GM18867 (cell line): Measurements from ENCODE around the gene PLOD3.

Experiments used
- ATAC-seq: cut with Tn5 transposase; IDR thresholded peaks from one replicate; pipeline ENCODE4 v1.9.1; 2021; ENCODE audit warnings: mild to moderate bottlenecking, moderate library complexity; ENCODE audit not compliant: unreplicated experiment

The PLOD3 gene

DNA sequence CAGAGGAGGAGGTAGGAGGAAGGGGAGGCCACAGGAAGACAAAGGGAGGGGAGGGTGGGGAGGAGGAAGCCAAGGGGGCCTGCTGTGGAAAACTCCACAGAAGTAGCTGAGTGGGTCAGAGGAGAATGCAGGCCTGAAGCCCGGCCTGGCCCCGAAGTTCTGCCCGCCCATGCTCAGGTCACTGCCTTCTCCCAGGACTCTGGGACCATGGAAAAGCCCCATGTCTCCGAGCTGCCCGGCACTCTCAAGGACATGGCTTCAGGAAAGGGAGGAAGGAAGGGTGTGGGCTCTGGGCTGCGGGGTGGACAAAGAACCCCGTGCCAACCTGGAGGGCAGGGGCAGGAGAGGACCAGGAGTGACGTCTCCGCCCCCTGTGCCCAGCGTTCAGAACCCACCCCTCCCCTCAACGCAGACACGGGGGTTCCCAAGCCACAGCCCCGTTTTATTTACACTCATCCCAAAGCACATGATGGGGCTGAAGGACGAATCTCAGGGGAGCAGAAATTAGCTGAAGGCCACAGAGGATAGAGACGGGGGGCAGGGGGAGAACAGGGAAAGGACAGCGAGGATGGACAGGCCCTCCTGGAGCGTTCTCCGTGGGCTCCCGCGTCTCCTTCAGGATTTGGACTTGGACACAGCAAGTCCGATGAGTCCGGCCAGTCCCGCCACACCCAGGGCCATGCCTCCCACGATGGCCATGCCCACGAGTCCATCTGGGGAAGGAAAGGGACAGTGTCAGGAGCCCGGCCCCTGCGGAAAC, 22.0 kb upstream of the PLOD3 start:
- ATAC-seq, result no peak

DNA sequence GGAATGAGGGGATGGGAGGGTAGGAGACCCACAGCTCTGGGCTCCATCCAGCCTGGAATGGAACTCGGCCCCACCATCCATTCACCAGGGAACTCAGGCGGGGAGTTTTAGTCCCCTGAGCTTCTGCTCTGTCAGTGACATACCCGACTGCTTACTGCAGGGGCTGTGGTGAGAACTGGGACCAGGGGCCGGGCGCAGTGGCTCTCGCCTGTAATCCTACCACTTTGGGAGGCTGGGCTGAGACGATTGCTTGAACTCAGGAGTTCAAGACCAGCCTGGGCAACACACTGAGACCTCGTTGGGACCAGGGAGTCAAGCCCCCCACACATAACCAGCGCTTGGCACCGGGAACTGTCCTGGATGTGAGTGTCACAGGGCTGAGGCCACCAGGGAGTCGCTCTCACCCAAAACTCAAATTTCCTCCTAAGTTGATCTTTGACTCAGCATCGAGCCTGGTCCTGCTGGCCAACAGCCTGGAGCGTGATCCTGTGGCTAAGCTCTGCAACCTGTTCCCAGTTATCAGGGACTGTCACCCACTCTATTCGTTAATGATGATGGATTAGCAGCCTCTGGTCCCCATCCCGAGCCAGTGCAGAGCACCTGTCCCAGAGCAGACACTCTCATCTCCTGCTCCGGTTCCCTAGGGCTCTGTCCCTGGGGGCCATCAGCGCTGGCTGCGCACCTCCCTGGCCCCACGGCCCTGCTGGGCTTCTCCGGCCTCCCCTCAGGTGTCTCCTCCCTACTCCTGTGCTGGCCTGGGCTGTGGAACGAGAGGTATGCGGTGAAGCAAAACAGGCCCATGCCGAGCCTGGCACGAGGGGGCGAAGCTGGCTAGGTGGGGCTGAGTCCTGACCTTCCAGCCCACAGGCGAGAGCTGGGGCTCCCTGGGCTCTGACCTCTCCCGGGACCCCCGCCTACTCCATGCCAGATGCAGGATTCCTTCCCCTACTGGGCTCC, 21.1 kb upstream of the PLOD3 start:
- no peak for ATAC-seq

DNA sequence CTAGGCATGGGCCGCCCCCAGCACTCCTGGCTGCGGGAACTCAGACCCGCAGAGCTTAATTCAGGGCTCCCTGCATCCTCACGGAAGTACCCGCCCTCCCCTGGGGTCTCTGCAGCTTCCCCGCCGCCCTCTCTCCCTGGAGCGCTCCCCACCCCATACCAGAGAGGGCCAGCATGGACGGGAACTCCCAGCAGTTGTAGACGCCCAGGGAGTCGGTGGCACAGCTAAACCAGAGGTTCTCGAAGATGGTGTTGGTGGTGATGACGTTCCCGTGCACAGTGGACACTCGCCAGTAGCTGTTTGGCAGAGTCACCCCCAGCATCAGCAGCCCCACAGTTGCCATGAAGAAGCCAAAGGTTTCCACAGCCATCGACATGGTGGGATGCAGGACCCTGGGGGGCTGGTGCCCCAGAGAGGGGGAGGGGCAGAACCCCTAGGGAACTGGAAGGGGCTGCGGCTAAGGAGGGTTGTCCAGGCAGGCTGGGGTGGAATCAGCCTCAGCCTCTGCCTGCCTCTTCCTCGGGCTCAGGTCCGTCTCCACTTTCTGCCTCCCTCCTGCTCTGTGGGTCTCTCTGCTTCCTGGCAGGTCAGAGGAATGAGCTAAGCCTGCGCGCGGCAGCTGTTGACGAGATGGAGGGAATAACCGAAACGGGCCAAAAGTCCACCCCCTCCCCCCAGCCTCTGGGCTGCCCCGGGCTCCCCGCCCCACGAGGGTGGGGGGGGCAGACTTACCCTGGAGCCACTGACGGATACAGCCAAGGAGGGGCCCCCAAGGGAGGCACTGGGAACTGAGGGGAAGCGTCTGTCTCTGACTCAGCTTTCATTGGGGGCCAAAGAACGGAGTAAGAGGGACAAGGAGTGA, 20.1 kb upstream of the PLOD3 start, which contains the start of gene CLDN15:
TSS of gene CLDN15 (minus strand) at position 597 of the 862 bp plus-strand sequence. CDS start at position 376, 221 bp downstream.
- ATAC-seq, result no peak

DNA sequence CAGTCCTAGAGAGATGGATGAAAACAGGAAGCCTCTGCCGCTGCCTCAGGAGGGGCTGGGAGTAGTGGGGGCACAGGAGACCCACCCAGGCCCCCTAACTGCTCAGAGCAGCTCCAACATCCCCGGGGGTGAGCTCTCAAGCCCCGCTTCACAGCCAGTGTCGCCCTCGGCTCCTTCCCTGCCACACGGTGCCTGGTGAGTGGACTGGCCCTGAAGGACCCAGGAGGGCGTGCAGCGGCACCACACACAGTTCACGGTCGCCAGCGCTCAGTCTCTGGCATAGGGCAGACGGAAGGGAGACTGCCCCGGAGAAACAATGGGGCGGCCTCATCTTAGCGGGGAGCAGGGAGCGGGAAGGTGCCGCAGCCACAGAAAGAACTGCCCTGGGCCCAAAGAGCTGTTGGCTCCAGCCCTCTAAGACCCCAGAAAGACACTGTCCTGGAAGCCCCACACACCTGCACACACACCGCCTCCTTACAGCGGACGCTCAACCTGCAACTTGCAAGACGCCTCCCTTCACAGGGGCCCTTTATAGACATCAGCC, 19.0 kb upstream of the PLOD3 start:
- ATAC-seq, result no peak

DNA sequence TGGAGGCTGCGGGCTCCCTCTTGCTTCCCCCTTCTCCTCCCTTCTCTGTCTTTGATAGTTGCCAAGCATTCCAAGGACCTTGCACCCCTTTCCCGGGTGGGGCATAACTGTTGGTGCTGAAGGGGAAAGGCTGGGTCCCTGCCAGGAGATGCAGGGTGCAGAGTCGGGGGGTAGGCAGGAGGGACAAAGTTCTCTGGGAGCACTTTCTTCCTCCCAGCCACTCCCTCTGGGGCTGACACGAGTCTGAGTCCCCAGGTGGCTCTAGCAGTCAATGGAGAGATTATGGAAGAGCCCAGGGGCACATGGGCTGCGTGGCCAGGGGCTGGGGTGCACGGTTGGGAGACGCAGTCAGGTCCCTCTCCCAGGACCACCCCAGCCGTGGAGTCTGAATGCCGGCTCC, 18.1 kb upstream of the PLOD3 start:
- ATAC-seq, result no peak

DNA sequence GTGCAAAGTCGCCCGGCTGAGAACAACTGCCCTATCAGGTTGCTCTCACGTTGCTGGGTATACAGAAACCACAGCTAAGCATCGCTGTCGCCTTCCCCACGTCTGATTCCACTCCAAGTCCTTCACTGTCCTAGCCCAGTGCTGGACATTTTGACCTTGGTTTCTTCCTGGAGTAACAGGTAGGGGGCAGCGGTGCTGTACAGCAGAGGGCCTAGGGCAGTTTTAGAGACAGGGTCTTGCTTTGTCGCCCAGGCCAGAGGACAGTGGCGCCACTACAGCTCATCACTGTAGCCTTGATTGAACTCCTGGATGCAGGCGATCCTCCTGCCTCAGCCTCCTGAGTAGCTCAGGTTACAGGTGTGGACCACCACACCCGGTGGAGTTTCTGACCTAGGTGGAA, 17.7 kb upstream of the PLOD3 start:
- ATAC-seq, result no peak

DNA sequence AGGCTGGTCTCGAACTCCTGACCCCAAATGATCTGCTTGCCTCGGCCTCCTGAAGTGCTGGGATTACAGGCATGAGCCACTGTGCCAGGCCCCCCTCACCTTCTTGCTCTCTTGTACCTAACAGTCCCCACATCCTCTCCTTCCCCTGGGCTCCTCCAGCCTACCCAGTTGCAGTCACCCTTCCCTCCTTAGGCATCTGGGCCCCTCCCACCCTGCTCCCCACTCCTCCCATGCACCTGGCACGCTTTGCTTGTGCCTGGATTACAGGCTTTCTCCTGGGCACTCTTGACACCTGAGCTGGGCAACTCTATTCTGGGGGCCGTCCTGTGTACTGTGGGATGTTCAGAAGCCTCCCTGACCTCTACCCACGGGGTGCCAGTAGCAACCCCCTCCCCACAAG, 17.3 kb upstream of the PLOD3 start:
- no peak for ATAC-seq

DNA sequence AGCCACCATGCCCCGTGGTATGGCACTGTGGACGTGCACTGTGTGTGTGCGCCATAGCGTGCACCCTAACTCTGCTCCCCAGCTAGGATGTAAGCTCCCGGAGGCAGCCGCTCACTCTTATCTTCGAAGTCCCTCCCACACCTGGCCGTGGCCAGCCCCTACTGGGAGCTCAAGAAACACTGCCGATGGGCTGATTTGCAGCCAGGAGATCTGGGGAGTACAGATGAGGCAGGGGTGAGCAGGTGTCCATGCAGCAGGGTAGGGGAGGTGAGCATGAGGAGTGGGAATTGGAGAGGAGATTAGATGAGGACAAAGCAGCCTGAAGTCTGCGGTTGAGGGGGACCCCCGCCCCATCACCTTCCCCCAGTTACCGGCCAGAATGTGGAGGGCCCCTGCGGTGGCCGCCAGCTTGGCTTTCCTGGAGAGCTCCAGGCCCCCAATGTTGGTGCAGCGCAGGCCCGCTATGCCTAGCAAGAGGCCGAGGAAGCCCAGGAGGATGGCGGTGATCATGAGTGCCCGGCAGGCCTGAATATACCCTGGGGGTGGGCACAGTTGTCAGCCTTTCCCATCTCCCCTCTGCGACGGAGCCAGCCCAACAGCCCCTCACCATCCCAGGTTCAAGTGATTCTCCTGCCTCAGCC, 16.6 kb upstream of the PLOD3 start:
- no peak for ATAC-seq

DNA sequence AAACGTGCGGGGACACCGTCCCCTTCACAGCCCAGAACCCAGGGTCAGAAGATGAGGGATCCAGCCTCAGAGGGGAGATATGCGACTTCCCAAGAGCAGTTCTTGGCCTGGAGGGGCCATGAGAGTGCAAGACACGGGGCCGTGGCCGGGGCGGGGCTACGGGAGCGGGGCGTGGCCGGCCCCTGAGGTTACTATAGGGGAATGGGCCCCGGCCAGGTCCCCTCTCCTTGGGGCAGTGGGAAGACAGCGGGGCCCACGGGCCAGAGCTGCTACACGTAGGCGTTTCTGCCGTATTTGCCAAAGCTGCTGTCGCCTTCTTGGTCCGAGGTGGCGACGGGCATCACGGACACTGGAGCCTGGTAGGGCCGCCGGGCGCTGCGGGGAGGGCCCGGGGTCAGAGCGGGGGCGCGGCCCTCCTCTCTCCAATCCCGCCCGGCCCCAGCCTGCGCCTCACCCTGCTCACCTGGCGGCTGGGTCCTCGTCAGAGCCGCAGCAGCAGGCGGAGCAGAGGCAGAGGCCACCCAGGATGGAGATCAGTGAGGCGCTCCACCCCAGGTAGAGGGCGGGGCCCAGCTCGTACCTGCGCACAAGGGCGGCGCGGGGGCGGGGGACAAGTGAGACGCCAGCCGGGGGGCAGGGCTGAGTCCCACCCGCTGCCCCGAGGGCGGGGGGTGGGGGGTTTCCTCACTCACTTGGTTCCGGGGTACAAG, 14.9 kb upstream of the PLOD3 start:
- no peak for ATAC-seq

DNA sequence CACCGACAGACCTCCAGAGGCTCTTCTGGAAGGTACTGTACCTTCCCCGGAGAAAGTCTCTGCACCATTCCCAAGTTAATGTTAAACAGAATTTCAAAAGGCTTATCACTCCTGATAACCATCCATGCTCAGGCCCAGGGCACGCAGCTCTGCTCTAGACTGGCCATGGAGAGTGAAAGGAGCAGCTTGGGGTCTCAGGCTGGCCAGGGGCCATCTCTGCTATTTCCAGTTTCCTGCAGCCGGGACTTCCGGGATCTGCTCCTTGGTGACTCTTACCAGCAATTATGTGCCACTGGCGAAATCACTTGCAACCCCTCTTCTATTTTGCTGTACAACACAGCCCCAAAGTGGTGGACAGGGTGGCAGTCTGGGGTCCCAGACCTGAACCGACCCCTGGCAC, 14.3 kb upstream of the PLOD3 start:
- no peak for ATAC-seq

DNA sequence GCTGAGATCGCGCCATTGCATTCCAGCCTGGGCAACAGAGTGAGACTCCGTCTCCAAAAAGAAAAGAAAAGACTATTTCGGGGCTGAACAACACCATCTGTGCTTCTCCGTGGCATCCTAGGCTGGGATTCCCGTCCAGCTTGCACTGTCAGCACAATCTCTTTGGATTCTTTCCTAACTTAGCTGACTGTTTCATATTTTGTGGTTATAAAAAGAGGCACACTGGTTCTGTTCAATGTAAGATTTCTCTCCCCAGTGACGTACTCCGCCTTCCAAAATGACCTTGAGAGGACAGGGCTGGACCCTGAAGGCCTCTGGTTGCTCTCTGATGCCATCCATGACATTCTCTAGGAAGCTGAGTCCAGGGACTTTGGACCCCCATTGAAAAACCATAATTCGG, 9.3 kb upstream of the PLOD3 start:
- no peak for ATAC-seq

DNA sequence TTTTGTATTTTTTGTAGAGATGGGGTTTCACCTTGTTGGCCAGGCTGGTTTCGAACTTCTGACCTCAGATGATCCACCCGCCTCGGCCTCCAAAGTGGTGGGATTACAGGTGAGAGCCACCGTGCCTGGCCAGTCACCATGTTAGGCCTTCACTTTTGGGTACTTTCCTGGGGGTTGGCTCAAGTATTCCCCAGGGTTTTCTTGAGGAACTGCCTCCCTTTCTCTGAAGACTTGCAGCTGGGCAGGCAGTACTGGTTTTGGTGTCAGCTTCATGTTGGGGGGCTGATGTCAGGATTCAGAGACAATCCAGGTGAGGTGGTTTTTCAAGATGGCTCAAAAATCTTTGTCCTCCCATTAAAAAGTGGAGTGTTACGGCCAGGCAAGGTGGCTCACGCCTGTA, 8.3 kb upstream of the PLOD3 start:
- no peak for ATAC-seq

DNA sequence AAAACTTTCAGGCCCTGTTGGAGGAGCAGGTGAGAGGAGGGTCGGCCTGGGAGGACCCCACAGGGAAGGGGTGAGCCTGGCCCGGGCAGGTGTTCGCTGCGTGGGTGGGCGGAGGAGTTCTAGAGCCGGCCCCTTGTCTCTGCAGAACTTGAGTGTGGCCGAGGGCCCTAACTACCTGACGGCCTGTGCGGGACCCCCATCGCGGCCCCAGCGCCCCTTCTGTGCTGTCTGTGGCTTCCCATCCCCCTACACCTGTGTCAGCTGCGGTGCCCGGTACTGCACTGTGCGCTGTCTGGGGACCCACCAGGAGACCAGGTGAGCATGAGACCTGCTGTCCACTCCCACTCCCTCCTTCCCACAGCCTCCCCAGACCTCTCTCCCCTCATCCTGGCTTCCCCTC, 6.1 kb upstream of the PLOD3 start:
- ATAC-seq, result no peak

DNA sequence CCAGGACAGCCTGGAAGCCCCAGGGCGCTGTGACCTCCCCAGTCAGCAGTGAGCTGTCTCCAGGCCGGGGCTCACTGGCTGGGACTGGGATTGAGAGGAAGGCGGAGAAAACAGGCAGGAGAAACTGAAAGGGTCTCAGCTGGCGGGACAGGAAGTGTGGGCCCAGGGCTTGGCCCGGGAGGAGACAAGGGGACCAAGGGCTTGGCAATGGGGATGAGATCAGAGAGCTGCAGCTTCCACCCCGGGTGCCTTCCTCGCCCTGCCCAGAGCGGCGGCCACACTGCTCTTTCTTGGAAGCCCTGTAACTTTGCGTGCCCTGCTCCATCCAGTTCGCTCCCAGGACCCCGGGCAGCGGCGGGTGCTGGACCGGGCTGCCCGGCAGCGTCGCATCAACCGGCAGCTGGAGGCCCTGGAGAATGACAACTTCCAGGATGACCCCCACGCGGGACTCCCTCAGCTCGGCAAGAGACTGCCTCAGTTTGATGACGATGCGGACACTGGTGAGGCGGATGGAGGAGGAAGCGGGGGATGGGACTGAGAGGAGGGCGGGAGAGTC, 5.0 kb upstream of the PLOD3 start:
- no peak for ATAC-seq

DNA sequence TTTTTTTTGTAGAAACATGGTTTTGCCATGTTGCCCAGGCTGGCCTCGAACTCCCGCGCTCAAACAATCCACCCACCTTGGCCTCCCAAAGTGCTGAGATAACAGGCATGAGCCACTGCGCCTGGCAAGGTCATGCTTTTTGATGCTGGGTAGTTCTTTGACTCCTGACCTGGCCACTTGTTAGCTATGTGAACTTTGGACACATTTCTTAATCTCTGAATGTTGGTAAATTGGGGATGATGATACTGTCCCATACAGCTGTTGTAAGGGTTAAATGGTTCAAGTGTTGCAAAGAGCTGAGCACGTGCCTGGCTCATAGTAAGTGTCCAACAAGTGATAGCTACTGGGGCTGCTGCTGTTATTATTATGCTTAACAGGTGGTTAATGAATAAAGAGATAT, 2.9 kb upstream of the PLOD3 start:
- no peak for ATAC-seq

DNA sequence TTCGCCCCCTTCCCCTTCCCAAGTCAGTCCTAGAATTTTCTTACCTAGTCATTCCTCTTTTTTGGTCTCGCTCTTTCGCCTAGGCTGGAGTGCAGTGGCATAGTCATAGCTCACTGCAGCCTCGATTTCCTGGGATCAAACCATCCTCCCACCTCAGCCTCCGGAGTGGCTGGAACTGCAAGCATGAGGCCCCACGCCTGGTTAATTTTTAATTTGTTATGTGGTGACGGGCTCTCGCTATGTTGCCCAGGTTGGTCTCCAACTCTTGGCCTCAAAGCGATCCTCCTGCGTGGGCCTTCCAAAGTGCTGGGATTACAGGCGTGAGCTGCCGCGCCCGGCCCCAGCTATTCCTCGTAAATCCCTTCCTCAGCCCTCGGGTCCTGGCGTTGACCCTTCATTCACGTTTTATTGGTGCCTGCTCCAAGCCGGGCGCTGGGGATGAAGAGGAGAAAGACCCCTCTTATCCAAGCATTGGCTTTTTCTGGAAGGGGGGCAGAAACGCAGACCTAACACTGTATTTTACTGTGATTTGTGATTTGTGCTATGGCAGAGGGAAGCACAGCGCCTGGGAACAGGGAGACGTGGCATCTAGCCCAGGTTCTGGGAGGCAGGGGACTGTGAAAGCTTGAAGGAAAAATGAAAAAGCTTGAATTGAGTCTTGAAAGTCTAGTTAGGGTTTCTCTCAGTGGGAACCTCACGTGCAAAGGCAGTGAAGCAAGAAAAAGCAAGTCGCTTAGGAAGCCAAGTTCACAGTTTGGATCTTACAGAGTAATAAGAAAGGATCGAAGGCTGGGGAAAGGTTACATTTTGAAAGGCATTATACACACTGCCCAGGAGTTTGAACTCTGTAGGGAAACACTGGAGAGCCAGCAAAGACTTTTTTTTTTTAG, 1.1 kb upstream of the PLOD3 start:
- no peak for ATAC-seq

DNA sequence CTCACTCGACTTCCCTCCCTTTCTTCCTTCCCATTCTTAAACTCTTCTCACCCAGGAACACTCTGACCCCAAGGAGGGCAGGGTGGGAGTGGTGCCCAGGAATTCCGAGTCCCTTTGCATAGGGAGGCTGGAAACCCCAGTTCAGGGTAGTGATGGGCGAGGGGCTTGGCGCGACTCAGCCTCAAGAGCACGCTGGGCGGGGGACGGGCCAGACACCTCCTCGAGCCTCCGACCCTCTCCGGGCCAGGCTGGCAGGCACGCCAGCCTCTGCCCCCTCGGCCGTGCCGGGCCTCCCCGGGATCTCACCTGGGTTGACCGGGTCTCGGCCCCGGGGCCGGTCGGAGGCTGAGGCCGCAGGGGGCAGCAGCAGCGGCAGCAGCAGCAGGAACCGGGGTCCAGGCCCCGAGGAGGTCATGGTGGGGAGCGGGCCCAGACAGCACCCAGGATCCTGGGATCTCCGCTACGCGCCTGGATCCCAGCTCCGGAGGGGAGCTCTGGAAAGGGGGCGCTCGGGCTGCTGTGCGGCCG, 457 bp downstream of the PLOD3 start:
- peak; percentile 32 for ATAC-seq
